Measurements from ENCODE around the gene HERC6.

- TF ChIP-seq CTCF (IDR thresholded peaks at IDR 0.05): no peak
- no peak for TF ChIP-seq POLR2A (IDR thresholded peaks at IDR 0.05)
Observed at GRCh38 chr4:88448889-88449288, 70.2 kb downstream of the HERC6 start.

Measured in sigmoid colon (tissue), 3 donors.